PC-3 (cell line): ENCODE results near the gene NME7. TPM values are rescaled to one million over a fixed set of nuclear protein-coding genes. Genes with fewer than 3 reads are reported as not detected.

Source experiments
- ATAC-seq: fragments of 200-7000 bp; cut with Tn5 transposase; 2 replicates; pipeline ENCODE4 v1.9.1; 2020; ENCODE audit warnings: mild to moderate bottlenecking, moderate library complexity
- BruUV-seq: library from RNA; stranded (reverse); fragments of 400-500 nt; replicated peaks from 2 replicates; lab custom pipeline; 2021; lab: Mats Ljungman, UMichigan
- CTCF ChIA-PET: fragments of 300-600 bp; sonication (Branson Sonifier 250); formaldehyde crosslinking; loops from one replicate; lab custom pipeline; 2022; ENCODE audit warnings: antibody characterized with exemption; lab: Charles Lee
- POLR2A ChIA-PET: fragments of 300-600 bp; sonication (Branson Sonifier 250); formaldehyde crosslinking; loops from one replicate; lab custom pipeline; 2022; ENCODE audit warnings: antibody characterized with exemption; ENCODE audit not compliant: unreplicated experiment; lab: Charles Lee
- DNase-seq: peaks from one replicate; pipeline ENCODE4 v3.0.0-alpha.2; 2015
- H2AFZ ChIP-seq: fragments of 300-600 bp; sonication (generic); 2 replicates; pipeline ENCODE4 v1.6.0; 2016; ENCODE audit warnings: antibody characterized with exemption, low read length
- H3F3A ChIP-seq: fragments of 300-600 bp; sonication (generic); one replicate; pipeline ENCODE4 v1.6.0; 2017; ENCODE audit warnings: antibody characterized with exemption, low read length, control low read depth, mild to moderate bottlenecking; ENCODE audit not compliant: unreplicated experiment
- H3K27ac ChIP-seq: fragments of 300-600 bp; sonication (generic); 2 replicates; pipeline ENCODE4 v1.5.1; 2016; ENCODE audit warnings: mild to moderate bottlenecking, low read length
- H3K27me3 ChIP-seq: fragments of 300-600 bp; sonication (generic); 2 replicates; pipeline ENCODE4 v1.6.1; 2016; ENCODE audit warnings: low read length, mixed read lengths
- H3K36me3 ChIP-seq: fragments of 300-600 bp; sonication (generic); 2 replicates; pipeline ENCODE4 v1.6.1; 2016; ENCODE audit warnings: low read depth, mixed run types, low read length, mixed read lengths
- H3K4me1 ChIP-seq: fragments of 300-600 bp; sonication (generic); 2 replicates; pipeline ENCODE4 v1.5.1; 2016; ENCODE audit warnings: low read length; ENCODE audit not compliant: insufficient read depth
- H3K4me2 ChIP-seq: fragments of 300-600 bp; sonication (generic); 2 replicates; pipeline ENCODE4 v1.6.0; 2016; ENCODE audit warnings: low read length
- H3K4me3 ChIP-seq: fragments of 300-600 bp; sonication (generic); 2 replicates; pipeline ENCODE4 v1.5.1; 2016; ENCODE audit warnings: mild to moderate bottlenecking, low read length, mixed read lengths
- H3K79me2 ChIP-seq: fragments of 300-600 bp; sonication (generic); 2 replicates; pipeline ENCODE4 v1.6.1; 2017; ENCODE audit warnings: low read length, mixed read lengths
- H3K9ac ChIP-seq: fragments of 300-600 bp; sonication (generic); 2 replicates; pipeline ENCODE4 v1.6.0; 2016; ENCODE audit warnings: mild to moderate bottlenecking, low read length
- H3K9me2 ChIP-seq: fragments of 300-600 bp; sonication (generic); replicated peaks from 2 replicates; pipeline ENCODE4 v1.6.1; 2016; ENCODE audit warnings: mixed run types, low read length, mixed read lengths
- H3K9me3 ChIP-seq: fragments of 300-600 bp; sonication (generic); 2 replicates; pipeline ENCODE4 v1.6.1; 2016; ENCODE audit warnings: low read length, mixed read lengths
- H4K20me1 ChIP-seq: fragments of 300-600 bp; sonication (generic); 2 replicates; pipeline ENCODE4 v1.6.1; 2016; ENCODE audit warnings: low read length, mixed read lengths
- CTCF ChIP-seq: fragments of 300-600 bp; sonication (generic); conservative IDR thresholded peaks from 2 replicates; pipeline ENCODE4 v1.5.1; 2017; ENCODE audit warnings: antibody characterized with exemption, low read depth, mild to moderate bottlenecking, low read length
- EZH2 ChIP-seq: fragments of 300-600 bp; sonication (generic); IDR thresholded peaks from one replicate; pipeline ENCODE4 v1.6.1; 2017; ENCODE audit warnings: antibody characterized with exemption, mild to moderate bottlenecking, low read length; ENCODE audit not compliant: unreplicated experiment
- EZH2phosphoT487 ChIP-seq: fragments of 300-600 bp; sonication (generic); IDR thresholded peaks from 2 replicates; pipeline ENCODE4 v1.6.1; 2018; ENCODE audit warnings: mild to moderate bottlenecking, antibody characterized with exemption, low read length, borderline replicate concordance
- intact Hi-C: fragments of 100-400 bp; cut with micrococcal nuclease; formaldehyde crosslinking; loops from 2 replicates; pipeline ENCODE4 v1.9.0; 2023
- total RNA-seq: library from RNA; depleted of rRNA; stranded (reverse); fragments of >200 nt; gene quantifications from 2 replicates; pipeline ENCODE4 v1.2.3, GENCODE V29; 2014

NME7 gene
- total RNA-seq, 1 experiment from 2014 or later: 18.9 TPM

GRCh38 chr1:169326956-169327268 is 40.7 kb downstream of the NME7 start:
- H3K4me3 ChIP-seq: no peak overlapping the region
- no peaks in the 10 kb centered on the region for H3K79me2 ChIP-seq
- no peak overlapping the region for H2AFZ ChIP-seq
- no TSS peak for BruUV-seq
- H3K4me2 ChIP-seq: no peak overlapping the region
- ChIA-PET CTCF (no interaction called here), POLR2A (no interaction called here)
- H4K20me1 ChIP-seq: no peaks in the 10 kb centered on the region
- DNase-seq: peak; percentile 63
- H3K27me3 ChIP-seq: no peaks in the 10 kb centered on the region
- H3K4me1 ChIP-seq: peaks cover 16% of the 10 kb centered on the region
- TF ChIP-seq EZH2: no peak
- no peak for TF ChIP-seq EZH2phosphoT487
- no peaks in the 10 kb centered on the region for H3K36me3 ChIP-seq
- no peaks in the 10 kb centered on the region for H3K9me2 ChIP-seq
- no peak overlapping the region for H3K27ac ChIP-seq
- intact Hi-C loops: loop anchor here (10.0 kb wide), 1 partner anchor 82 kb away; no protein-coding TSS in a partner anchor
- H3K9ac ChIP-seq: no peak overlapping the region
- peak; percentile 93 for ATAC-seq
- no peaks in the 10 kb centered on the region for H3K9me3 ChIP-seq
- H3F3A ChIP-seq: no peaks in the 10 kb centered on the region

GRCh38 chr1:169326261-169326955 is 41.2 kb downstream of the NME7 start:
- H2AFZ ChIP-seq: no peak overlapping the region
- H3K4me2 ChIP-seq: no peak overlapping the region
- no peaks in the 10 kb centered on the region for H3K9me3 ChIP-seq
- no peaks in the 10 kb centered on the region for H3F3A ChIP-seq
- H3K4me1 ChIP-seq: peaks cover 21% of the 10 kb centered on the region
- intact Hi-C loops: loop anchor here (10.0 kb wide), 1 partner anchor 82 kb away; no protein-coding TSS in a partner anchor
- H3K9ac ChIP-seq: no peak overlapping the region
- no peaks in the 10 kb centered on the region for H3K79me2 ChIP-seq
- H3K9me2 ChIP-seq: no peaks in the 10 kb centered on the region
- CTCF ChIA-PET: no interaction called here
- no peak overlapping the region for H3K27ac ChIP-seq
- BruUV-seq: no TSS peak
- ATAC-seq: peak; percentile 29; the same call in 1 of the 2 replicates
- H3K4me3 ChIP-seq: no peak overlapping the region
- DNase-seq: no peak
- POLR2A ChIA-PET: no interaction called here
- TF ChIP-seq CTCF: no peak
- H3K27me3 ChIP-seq: no peaks in the 10 kb centered on the region
- no peaks in the 10 kb centered on the region for H3K36me3 ChIP-seq
- no peaks in the 10 kb centered on the region for H4K20me1 ChIP-seq

- Histone ChIP-seq H3K4me3 (no peak overlapping the region), H4K20me1 (no peaks in the 10 kb centered on the region), H3F3A (no peaks in the 10 kb centered on the region), H3K9me2 (no peaks in the 10 kb centered on the region), H2AFZ (no peak overlapping the region), H3K4me1 (peaks cover 25% of the 10 kb centered on the region), H3K79me2 (no peaks in the 10 kb centered on the region), H3K9me3 (no peaks in the 10 kb centered on the region), H3K27ac (no peak overlapping the region), H3K9ac (no peak overlapping the region), H3K36me3 (no peaks in the 10 kb centered on the region), H3K27me3 (no peaks in the 10 kb centered on the region), H3K4me2 (no peak overlapping the region)
- ChIA-PET POLR2A (no interaction called here), CTCF (no interaction called here)
- no peak for ATAC-seq
- no TSS peak for BruUV-seq
- intact Hi-C loops: loop anchor here (10.0 kb wide), 1 partner anchor 80 kb away; no protein-coding TSS in a partner anchor
- DNase-seq: no peak
- no peak for TF ChIP-seq CTCF
- TF ChIP-seq EZH2phosphoT487: no peak
- TF ChIP-seq EZH2: no peak
These were observed 42.5 kb downstream of the NME7 start for GRCh38 chr1:169325117-169325516.
